GM12878 (cell line): ENCODE results near the gene NBDY. TPM values are rescaled to one million over a fixed set of nuclear protein-coding genes. Genes with fewer than 3 reads are reported as not detected.

Experiments
- ATAC-seq: fragments of 200-7000 bp; cut with Tn5 transposase; 3 replicates; pipeline ENCODE4 v1.9.1; 2020; ENCODE audit warnings: mild to moderate bottlenecking, moderate library complexity
- BruUV-seq: library from RNA; stranded (reverse); fragments of 400-500 nt; replicated peaks from 2 replicates; lab custom pipeline; 2021; lab: Mats Ljungman, UMichigan
- CTCF ChIA-PET: fragments of 300-600 bp; sonication (Branson Sonifier 250); formaldehyde crosslinking; extraction: SDS; loops from one replicate; lab custom pipeline; 2021; ENCODE audit warnings: inconsistent platforms; lab: Yijun Ruan, JAX
- POLR2A ChIA-PET: fragments of 350-600 bp; formaldehyde crosslinking; extraction: SDS; loops from one replicate; lab custom pipeline; 2021; ENCODE audit warnings: inconsistent platforms; lab: Charles Lee
- RAD21 ChIA-PET: fragments of 300-600 bp; sonication (Branson Sonifier 250); formaldehyde crosslinking; loops from one replicate; lab custom pipeline; 2023; ENCODE audit warnings: antibody characterized with exemption; ENCODE audit not compliant: unreplicated experiment; lab: Charles Lee
- SMC1A ChIA-PET: fragments of 300-600 bp; sonication (Branson Sonifier 250); formaldehyde crosslinking; loops from one replicate; lab custom pipeline; 2023; ENCODE audit not compliant: unreplicated experiment, uncharacterized antibody; lab: Charles Lee
- DNase-seq: peaks from one replicate; pipeline ENCODE4 v3.0.0-alpha.2; 2011; ENCODE audit warnings: low read depth, low spot score
- FAIRE-seq: peaks from 3 replicates; lab custom pipeline; 2011; peaks lifted over from hg19 to GRCh38; lab: Jason Lieb, UNC
- H2AFZ ChIP-seq: 2 replicates; pipeline ENCODE4 v1.6.0; 2011; ENCODE audit warnings: low read depth, low read length, control low read depth; ENCODE audit not compliant: control insufficient read depth
- H3K27ac ChIP-seq: 2 replicates; pipeline ENCODE4 v1.5.1; 2011; ENCODE audit warnings: control low read depth; ENCODE audit not compliant: control insufficient read depth, insufficient read depth
- H3K27me3 ChIP-seq, 2 experiments: replicated peaks in 1 of 2; 2 replicates each; pipeline versions ENCODE4 v1.6.0 to v1.6.1; 2011; ENCODE audit warnings: low read length in 1 of 2; ENCODE audit not compliant: control insufficient read depth in 2 of 2, insufficient read depth in 2 of 2
- H3K36me3 ChIP-seq, 2 experiments: 2 replicates each; pipeline ENCODE4 v1.5.1; 2011; ENCODE audit warnings: low read length in 1 of 2; ENCODE audit not compliant: control insufficient read depth in 2 of 2, insufficient read depth in 2 of 2
- H3K4me1 ChIP-seq: 2 replicates; pipeline ENCODE4 v1.6.1; 2011; ENCODE audit warnings: mild to moderate bottlenecking, low read length, moderate library complexity, mixed read lengths; ENCODE audit not compliant: control insufficient read depth, insufficient read depth
- H3K4me2 ChIP-seq: 2 replicates; pipeline ENCODE4 v1.6.0; 2011; ENCODE audit warnings: control low read depth; ENCODE audit not compliant: control insufficient read depth, insufficient read depth
- H3K4me3 ChIP-seq: fragments of 200-600 bp; sonication (generic); 2 replicates; pipeline ENCODE4 v1.5.1; 2016
- H3K79me2 ChIP-seq: 2 replicates; pipeline ENCODE4 v1.6.0; 2011; ENCODE audit warnings: low read length; ENCODE audit not compliant: control insufficient read depth, insufficient read depth
- H3K9ac ChIP-seq: 2 replicates; pipeline ENCODE4 v1.8.0; 2011; ENCODE audit warnings: low read length, control low read depth, mixed read lengths; ENCODE audit not compliant: control insufficient read depth, insufficient read depth
- H3K9me3 ChIP-seq: replicated peaks from 3 replicates; pipeline ENCODE4 v1.5.1; 2011; ENCODE audit warnings: mild to moderate bottlenecking, low read length; ENCODE audit not compliant: control insufficient read depth, insufficient read depth
- H4K20me1 ChIP-seq: 2 replicates; pipeline ENCODE4 v1.6.0; 2011; ENCODE audit not compliant: control insufficient read depth, insufficient read depth
- ATF3 ChIP-seq: IDR thresholded peaks from 2 replicates; pipeline ENCODE4 v1.6.1; 2011; ENCODE audit warnings: low read depth, mild to moderate bottlenecking, low read length, moderate library complexity, borderline replicate concordance; ENCODE audit errors: extremely low read depth
- ESRRA ChIP-seq: IDR thresholded peaks from 2 replicates; pipeline ENCODE4 v1.6.1; 2012; ENCODE audit warnings: mild to moderate bottlenecking, low read length, improper control_type of control experiment
- ETV6 ChIP-seq, 2 experiments: fragments of 450-650 bp in 1 of 2; IDR thresholded peaks in 1 of 2; conservative IDR thresholded peaks in 1 of 2; 2 replicates each; pipeline ENCODE4 v1.6.1; 2014; ENCODE audit warnings: antibody characterized with exemption in 1 of 2, borderline replicate concordance in 1 of 2, low read depth in 1 of 2, mild to moderate bottlenecking in 1 of 2, moderate library complexity in 1 of 2
- EZH2 ChIP-seq: IDR thresholded peaks from 2 replicates; pipeline ENCODE4 v1.6.1; 2012; ENCODE audit warnings: low read depth, mild to moderate bottlenecking, control low read depth, inconsistent platforms, low read length, borderline replicate concordance; ENCODE audit not compliant: control insufficient read depth
- GABPA ChIP-seq: IDR thresholded peaks from 2 replicates; pipeline ENCODE4 v1.6.1; 2014; ENCODE audit warnings: antibody characterized with exemption, low read depth, mild to moderate bottlenecking, inconsistent platforms
- NFIC ChIP-seq: IDR thresholded peaks from 2 replicates; pipeline ENCODE4 v1.6.1; 2012; ENCODE audit warnings: low read depth, mild to moderate bottlenecking, inconsistent platforms, low read length, moderate library complexity
- PML ChIP-seq: IDR thresholded peaks from 2 replicates; pipeline ENCODE4 v1.6.1; 2012; ENCODE audit warnings: low read length, inconsistent platforms
- RAD51 ChIP-seq: fragments of 450-650 bp; IDR thresholded peaks from 2 replicates; pipeline ENCODE4 v1.6.1; 2016; ENCODE audit warnings: moderate library complexity, mild to moderate bottlenecking, inconsistent platforms
- RB1 ChIP-seq: fragments of 450-650 bp; formaldehyde crosslinking; IDR thresholded peaks from 2 replicates; pipeline ENCODE4 v1.6.1; 2017; ENCODE audit warnings: mild to moderate bottlenecking, borderline replicate concordance
- SREBF1 ChIP-seq: IDR thresholded peaks from 2 replicates; pipeline ENCODE4 v1.6.1; 2012; ENCODE audit warnings: mild to moderate bottlenecking, low read length
- STAT1 ChIP-seq: fragments of 450-650 bp; conservative IDR thresholded peaks from 2 replicates; pipeline ENCODE4 v1.6.1; 2014; ENCODE audit warnings: antibody characterized with exemption, mild to moderate bottlenecking
- TCF3 ChIP-seq: IDR thresholded peaks from 2 replicates; pipeline ENCODE4 v1.6.1; 2012; ENCODE audit warnings: low read depth, mild to moderate bottlenecking, low read length, borderline replicate concordance; ENCODE audit not compliant: insufficient read depth
- YBX1 ChIP-seq: fragments of 450-650 bp; IDR thresholded peaks from 2 replicates; pipeline ENCODE4 v1.6.1; 2016; ENCODE audit warnings: antibody characterized with exemption
- ZBED1 ChIP-seq: IDR thresholded peaks from 2 replicates; pipeline ENCODE4 v1.6.1; 2016; ENCODE audit warnings: borderline replicate concordance
- WGBS: methylation state at CpG from one replicate; pipeline ENCODE4 v1.1.6; 2016; ENCODE audit warnings: low lambda C conversion rate; ENCODE audit not compliant: insufficient replicate concordance, insufficient coverage; ENCODE audit errors: missing lambda C conversion rate; 5-methylcytosine and 5-hydroxymethylcytosine counted together
- in situ Hi-C: fragments of 300-500 bp; cut with MboI; formaldehyde crosslinking; loops from 9 replicates; pipeline ENCODE4 v1.14.3; 2018; ENCODE audit warnings: mixed read lengths
- intact Hi-C: fragments of 100-400 bp; cut with micrococcal nuclease; formaldehyde crosslinking; loops from one replicate; pipeline ENCODE4 v1.14.2; 2022; ENCODE audit not compliant: unreplicated experiment
- polyA plus RNA-seq, 11 experiments: library from polyadenylated mRNA; depleted of rRNA in 4 of 11; unstranded in 6 of 11; stranded (reverse) in 5 of 11; fragments of >200 nt; fragmentation: Nextera tagmentation in 4 of 11; fragmentation: Illumina TruSeq in 1 of 11; extraction: Ambion mirVana in 4 of 11; extraction: Trizol in 1 of 11; gene quantifications; 1 replicate in 1 of 11; 2 replicates in 10 of 11; pipeline versions ENCODE4 v1.2.1 to v1.2.3, GENCODE V29; 2011 to 2016; ENCODE audit warnings: inconsistent platforms in 2 of 11, missing spikeins in 2 of 11, low read depth in 1 of 11
- total RNA-seq, 4 experiments: library from RNA; depleted of rRNA in 3 of 4; stranded (reverse); fragments of >200 nt in 3 of 4; fragmentation: Illumina TruSeq in 1 of 4; extraction: Trizol in 1 of 4; gene quantifications; 2 replicates each; pipeline versions ENCODE4 v1.2.1 to v1.2.3, GENCODE V29; 2013 to 2021
- TF ChIP-seq, protein P1 (sequence below): fragments of 450-650 bp; IDR thresholded peaks from 2 replicates; pipeline ENCODE4 v1.6.1; 2016; ENCODE audit warnings: mild to moderate bottlenecking
- TF ChIP-seq, protein P2 (sequence below): fragments of 450-650 bp; IDR thresholded peaks from 2 replicates; pipeline ENCODE4 v1.6.1; 2016; ENCODE audit warnings: mild to moderate bottlenecking
- TF ChIP-seq, protein P3 (sequence below): fragments of 450-650 bp; IDR thresholded peaks from 2 replicates; pipeline ENCODE4 v1.6.1; 2017; ENCODE audit warnings: mild to moderate bottlenecking, moderate library complexity

NBDY gene
- total and polyA plus RNA-seq, 10 of the 15 experiments (the other 5 are each of a cell fraction or from before 2014, with no cell fraction given) = 10.8 to 122 (median 61.5) TPM

DNA sequence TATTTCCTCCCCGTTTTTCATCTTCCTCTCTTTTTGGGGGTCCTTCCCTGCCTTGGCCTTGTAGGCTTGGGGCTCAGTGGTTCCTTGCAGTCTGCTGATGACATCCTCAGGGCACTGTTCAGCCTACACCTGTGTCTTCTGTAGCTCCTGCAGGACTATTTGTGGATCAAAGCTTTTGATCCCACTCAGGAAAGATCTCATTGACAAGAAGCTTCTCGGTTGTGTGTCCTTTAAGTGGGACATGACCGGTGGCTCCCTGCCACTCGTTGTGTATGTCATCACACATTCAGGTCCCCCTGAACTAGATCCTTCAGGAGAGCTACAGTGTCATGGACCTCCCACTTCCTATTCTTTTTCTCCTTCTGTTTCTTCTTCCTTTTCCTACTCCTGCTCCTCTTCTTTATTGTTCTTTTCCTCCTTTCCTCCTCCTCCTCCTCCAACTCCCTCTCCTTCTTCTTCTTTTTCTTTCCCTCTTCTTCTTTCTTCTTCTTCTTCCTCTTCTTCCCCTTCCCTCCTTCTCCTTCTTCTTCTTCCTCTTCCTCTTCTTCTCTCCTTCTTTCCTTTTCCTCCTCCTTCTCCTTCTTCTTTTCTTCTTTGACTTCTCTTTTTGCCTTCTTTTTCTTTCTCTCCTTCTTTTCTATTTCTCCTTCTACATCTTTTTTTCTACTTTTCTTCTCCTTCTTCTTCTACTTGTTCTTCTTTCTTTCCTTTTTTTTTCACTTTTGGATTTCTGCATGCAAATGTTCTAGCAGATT, 67.8 kb downstream of the NBDY start:
- CTCF ChIA-PET = interaction anchor here (0.9 to 1.2 kb wide), 2 partner anchors 8 to 12 kb away, joined by 3 read pairs; no protein-coding TSS in a partner anchor
- no peak for ATAC-seq
- intact Hi-C loops (no loop called here), in situ Hi-C loops (no loop called here)
- peaks cover 11% of the 10 kb centered on the region for H3K4me1 ChIP-seq
- H3K9ac ChIP-seq = no peak overlapping the region
- no peak for DNase-seq
- no peak for FAIRE-seq
- no peak overlapping the region for H3K27ac ChIP-seq
- no TSS peak for BruUV-seq
- no peaks in the 10 kb centered on the region for H3K9me3 ChIP-seq
- no peak overlapping the region for H3K4me3 ChIP-seq
- no peak overlapping the region for H2AFZ ChIP-seq
- SMC1A ChIA-PET = no interaction called here
- H3K79me2 ChIP-seq = no peaks in the 10 kb centered on the region
- WGBS = 73% methylated on average over 4 of the region's 4 CpGs
- no peaks in the 10 kb centered on the region; a peak in 1 of 4 replicates for H3K36me3 ChIP-seq
- POLR2A ChIA-PET = interaction anchor here (0.6 kb wide), 1 partner anchor 18 kb away, joined by 3 read pairs; no protein-coding TSS in a partner anchor
- H3K4me2 ChIP-seq = no peak overlapping the region
- H3K27me3 ChIP-seq = no peaks in the 10 kb centered on the region
- no peaks in the 10 kb centered on the region for H4K20me1 ChIP-seq
- RAD21 ChIA-PET = interaction anchor here (0.6 kb wide), 1 partner anchor 181 kb away, joined by 3 read pairs; no protein-coding TSS in a partner anchor
- TF ChIP-seq, protein P1, sequence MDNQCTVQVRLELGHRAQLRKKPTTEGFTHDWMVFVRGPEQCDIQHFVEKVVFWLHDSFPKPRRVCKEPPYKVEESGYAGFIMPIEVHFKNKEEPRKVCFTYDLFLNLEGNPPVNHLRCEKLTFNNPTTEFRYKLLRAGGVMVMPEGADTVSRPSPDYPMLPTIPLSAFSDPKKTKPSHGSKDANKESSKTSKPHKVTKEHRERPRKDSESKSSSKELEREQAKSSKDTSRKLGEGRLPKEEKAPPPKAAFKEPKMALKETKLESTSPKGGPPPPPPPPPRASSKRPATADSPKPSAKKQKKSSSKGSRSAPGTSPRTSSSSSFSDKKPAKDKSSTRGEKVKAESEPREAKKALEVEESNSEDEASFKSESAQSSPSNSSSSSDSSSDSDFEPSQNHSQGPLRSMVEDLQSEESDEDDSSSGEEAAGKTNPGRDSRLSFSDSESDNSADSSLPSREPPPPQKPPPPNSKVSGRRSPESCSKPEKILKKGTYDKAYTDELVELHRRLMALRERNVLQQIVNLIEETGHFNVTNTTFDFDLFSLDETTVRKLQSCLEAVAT = no peak
- TF ChIP-seq, protein P2, sequence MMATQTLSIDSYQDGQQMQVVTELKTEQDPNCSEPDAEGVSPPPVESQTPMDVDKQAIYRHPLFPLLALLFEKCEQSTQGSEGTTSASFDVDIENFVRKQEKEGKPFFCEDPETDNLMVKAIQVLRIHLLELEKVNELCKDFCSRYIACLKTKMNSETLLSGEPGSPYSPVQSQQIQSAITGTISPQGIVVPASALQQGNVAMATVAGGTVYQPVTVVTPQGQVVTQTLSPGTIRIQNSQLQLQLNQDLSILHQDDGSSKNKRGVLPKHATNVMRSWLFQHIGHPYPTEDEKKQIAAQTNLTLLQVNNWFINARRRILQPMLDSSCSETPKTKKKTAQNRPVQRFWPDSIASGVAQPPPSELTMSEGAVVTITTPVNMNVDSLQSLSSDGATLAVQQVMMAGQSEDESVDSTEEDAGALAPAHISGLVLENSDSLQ = no peak
- no peak for TF ChIP-seq YBX1
- no peak for TF ChIP-seq NFIC
- TF ChIP-seq EZH2 = no peak
- TF ChIP-seq RAD51 = no peak
- TF ChIP-seq PML = no peak
- TF ChIP-seq SREBF1 = no peak
- no peak for TF ChIP-seq ZBED1
- TF ChIP-seq ATF3 = no peak
- TF ChIP-seq ETV6 (conservative IDR thresholded peaks at IDR 0.05 in 1 of 2, IDR thresholded peaks at IDR 0.05 in 1 of 2; ENCODE audit: borderline replicate concordance in 1 of 2, low read depth in 1 of 2) = no peak
- no peak for TF ChIP-seq GABPA
- no peak for TF ChIP-seq STAT1
- no peak for TF ChIP-seq ESRRA
- TF ChIP-seq, protein P3, sequence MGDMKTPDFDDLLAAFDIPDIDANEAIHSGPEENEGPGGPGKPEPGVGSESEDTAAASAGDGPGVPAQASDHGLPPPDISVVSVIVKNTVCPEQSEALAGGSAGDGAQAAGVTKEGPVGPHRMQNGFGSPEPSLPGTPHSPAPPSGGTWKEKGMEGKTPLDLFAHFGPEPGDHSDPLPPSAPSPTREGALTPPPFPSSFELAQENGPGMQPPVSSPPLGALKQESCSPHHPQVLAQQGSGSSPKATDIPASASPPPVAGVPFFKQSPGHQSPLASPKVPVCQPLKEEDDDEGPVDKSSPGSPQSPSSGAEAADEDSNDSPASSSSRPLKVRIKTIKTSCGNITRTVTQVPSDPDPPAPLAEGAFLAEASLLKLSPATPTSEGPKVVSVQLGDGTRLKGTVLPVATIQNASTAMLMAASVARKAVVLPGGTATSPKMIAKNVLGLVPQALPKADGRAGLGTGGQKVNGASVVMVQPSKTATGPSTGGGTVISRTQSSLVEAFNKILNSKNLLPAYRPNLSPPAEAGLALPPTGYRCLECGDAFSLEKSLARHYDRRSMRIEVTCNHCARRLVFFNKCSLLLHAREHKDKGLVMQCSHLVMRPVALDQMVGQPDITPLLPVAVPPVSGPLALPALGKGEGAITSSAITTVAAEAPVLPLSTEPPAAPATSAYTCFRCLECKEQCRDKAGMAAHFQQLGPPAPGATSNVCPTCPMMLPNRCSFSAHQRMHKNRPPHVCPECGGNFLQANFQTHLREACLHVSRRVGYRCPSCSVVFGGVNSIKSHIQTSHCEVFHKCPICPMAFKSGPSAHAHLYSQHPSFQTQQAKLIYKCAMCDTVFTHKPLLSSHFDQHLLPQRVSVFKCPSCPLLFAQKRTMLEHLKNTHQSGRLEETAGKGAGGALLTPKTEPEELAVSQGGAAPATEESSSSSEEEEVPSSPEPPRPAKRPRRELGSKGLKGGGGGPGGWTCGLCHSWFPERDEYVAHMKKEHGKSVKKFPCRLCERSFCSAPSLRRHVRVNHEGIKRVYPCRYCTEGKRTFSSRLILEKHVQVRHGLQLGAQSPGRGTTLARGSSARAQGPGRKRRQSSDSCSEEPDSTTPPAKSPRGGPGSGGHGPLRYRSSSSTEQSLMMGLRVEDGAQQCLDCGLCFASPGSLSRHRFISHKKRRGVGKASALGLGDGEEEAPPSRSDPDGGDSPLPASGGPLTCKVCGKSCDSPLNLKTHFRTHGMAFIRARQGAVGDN = no peak
- no peak for TF ChIP-seq RB1
- no peak for TF ChIP-seq TCF3
